LNCAP (cell line): ENCODE measurements around the gene TOMM70.

ENCODE experiments used
- CTCF ChIP-seq: fragments of 450-650 bp; IDR thresholded peaks from 2 replicates; pipeline ENCODE4 v1.5.1; 2017; ENCODE audit warnings: mild to moderate bottlenecking

TOMM70 gene

GRCh38 chr3:100335434-100335833 is 65.5 kb downstream of the TOMM70 start:
- no peak for TF ChIP-seq CTCF

GRCh38 chr3:100334488-100335351 is 66.2 kb downstream of the TOMM70 start, which contains the start of gene NIT2:
TSS of gene NIT2 (plus strand) at chr3:100334757. CDS start at chr3:100334792, 35 bp downstream.
- TF ChIP-seq CTCF, result no peak

- no peak for TF ChIP-seq CTCF
Observed at GRCh38 chr3:100333970-100334487, 66.9 kb downstream of the TOMM70 start.

GRCh38 chr3:100333051-100333450 is 67.8 kb downstream of the TOMM70 start:
- TF ChIP-seq CTCF, result no peak

GRCh38 chr3:100331660-100332059 is 69.2 kb downstream of the TOMM70 start:
- TF ChIP-seq CTCF, result no peak

GRCh38 chr3:100330651-100331050 is 70.2 kb downstream of the TOMM70 start:
- TF ChIP-seq CTCF, result no peak

GRCh38 chr3:100329800-100330489 is 70.9 kb downstream of the TOMM70 start:
- no peak for TF ChIP-seq CTCF
